Heart left ventricle (tissue), 13 donors: Measurements from ENCODE around the gene LGALS4.

Experiments
- POLR2A ChIP-seq, 2 donors: fragments of 450-650 bp; IDR thresholded peaks; one replicate each; pipeline ENCODE4 v1.6.1; 2017; ENCODE audit warnings: antibody characterized with exemption in 2 of 2, mild to moderate bottlenecking in 2 of 2, moderate library complexity in 2 of 2
- TF ChIP-seq, protein P1 (sequence below), 12 donors: fragments of 200-600 bp; sonication (generic) in 4 of 12; IDR thresholded peaks; one replicate each; pipeline versions ENCODE4 v1.5.0 to v1.8.0; 2018 to 2022; ENCODE audit warnings: antibody characterized with exemption in 12 of 12, mild to moderate bottlenecking in 5 of 12
- donor health status: ischemic (EF 13 %, LVEDD 7.1; RV severe dilation, severe dysfunction).
- donor health status: DM: no; HTN: yes; CAD: no.
- donor health status: DM: no; HTN: no; CAD: no.
- donor health status: ischemic (EF 25% LVEDD 6.9; RV normal size, moderate dysfunction).
- donor health status: ischemic (EF 25% LVEDD 5.7; RV mildly dilated, moderate dysfunction).
- donor health status: ischemic (EF 35%, LVEDD 5.7; RV mildly dilated, moderate dysfunction).
- donor health status: nonischemic (EF 11% LVEDD 7.7; RV severe dilation, severe dysfunction).
- donor health status: DM: yes; HTN: yes; CAD: no.
- donor health status: PGD.
- donor health status: ischemic (EF 29% LVEDD 5.4; RV normal size, mild dysfunction).
- donor health status: nonischemic (EF 23%, LVEDD 6.1; RV moderate dilation, normal function).

DNA sequence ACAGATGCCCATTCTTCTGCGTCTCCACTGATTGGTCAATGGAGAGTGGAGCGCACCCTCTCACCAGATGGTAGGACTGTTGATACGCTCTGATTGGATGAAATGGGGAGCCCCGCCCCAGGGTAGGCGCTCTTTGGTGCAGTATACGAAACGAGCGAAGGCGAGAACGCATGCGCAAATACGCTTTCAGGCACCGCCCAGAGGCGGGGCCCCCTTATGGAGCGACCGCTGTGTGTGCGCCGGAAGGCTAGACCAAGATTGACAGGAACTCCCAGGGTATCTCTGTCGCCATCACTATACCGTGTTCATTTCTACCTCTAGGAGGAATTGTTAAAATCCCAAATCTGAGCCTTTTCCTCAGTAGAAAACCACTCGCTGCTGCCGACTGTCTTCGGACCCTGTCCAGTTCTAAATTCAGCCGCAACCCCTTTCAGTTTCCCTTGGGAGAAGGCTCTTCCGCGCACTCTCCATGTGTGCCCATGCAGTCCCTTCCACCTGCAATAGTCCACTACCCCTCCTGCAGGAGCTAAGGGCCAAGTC, 37.8 kb upstream of the LGALS4 start:
- peak; percentile 19 to 84 for TF ChIP-seq POLR2A (IDR thresholded peaks at IDR 0.05)
- TF ChIP-seq, protein P1, sequence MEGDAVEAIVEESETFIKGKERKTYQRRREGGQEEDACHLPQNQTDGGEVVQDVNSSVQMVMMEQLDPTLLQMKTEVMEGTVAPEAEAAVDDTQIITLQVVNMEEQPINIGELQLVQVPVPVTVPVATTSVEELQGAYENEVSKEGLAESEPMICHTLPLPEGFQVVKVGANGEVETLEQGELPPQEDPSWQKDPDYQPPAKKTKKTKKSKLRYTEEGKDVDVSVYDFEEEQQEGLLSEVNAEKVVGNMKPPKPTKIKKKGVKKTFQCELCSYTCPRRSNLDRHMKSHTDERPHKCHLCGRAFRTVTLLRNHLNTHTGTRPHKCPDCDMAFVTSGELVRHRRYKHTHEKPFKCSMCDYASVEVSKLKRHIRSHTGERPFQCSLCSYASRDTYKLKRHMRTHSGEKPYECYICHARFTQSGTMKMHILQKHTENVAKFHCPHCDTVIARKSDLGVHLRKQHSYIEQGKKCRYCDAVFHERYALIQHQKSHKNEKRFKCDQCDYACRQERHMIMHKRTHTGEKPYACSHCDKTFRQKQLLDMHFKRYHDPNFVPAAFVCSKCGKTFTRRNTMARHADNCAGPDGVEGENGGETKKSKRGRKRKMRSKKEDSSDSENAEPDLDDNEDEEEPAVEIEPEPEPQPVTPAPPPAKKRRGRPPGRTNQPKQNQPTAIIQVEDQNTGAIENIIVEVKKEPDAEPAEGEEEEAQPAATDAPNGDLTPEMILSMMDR (IDR thresholded peaks at IDR 0.05) = peak in 3 of 12 donors; percentile 8 to 23 (median 20)
